GM18907 (cell line): Measurements from ENCODE around the gene USPL1.

Experiments
- ATAC-seq: cut with Tn5 transposase; IDR thresholded peaks from one replicate; pipeline ENCODE4 v1.9.1; 2021; ENCODE audit warnings: mild to moderate bottlenecking, moderate library complexity; ENCODE audit not compliant: unreplicated experiment

Gene USPL1

DNA sequence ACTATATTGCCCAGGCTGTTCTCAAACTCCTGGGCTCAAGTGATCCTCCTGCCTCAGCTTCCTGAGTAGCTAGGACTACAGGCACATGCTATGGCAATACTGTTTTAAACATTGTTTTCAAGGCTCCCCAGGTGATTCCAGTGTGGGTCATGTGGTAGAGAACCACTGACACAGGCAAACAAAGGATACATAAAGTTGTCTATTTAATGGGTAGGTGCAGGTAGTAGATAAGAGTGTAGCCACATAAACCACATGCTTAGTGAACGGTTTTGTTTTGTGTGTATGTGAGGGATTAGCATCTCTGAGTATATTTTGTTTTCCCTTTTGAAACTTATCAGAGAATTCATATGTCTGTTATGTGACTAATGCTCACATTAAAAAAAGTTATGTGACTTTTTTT is 36.7 kb downstream of the USPL1 start:
- ATAC-seq: peak; percentile 67

DNA sequence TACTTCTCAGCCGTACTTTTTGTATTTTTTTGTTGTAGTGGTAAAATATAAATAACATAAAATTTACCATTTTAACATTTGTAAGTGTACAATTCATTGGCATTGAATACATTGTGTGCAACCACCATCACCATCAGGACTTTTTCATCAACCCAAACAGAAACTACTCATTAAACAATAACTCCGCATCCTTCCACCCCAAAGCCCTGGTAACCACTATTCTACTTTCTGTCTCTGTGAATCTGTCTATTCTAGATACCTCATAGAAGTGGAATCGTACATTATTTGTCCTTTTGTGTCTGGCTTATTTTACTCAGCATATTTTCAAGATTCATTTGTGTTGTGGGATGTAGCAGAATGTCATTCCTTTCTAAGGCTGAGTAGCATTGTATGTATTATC is 38.5 kb downstream of the USPL1 start:
- no peak for ATAC-seq

DNA sequence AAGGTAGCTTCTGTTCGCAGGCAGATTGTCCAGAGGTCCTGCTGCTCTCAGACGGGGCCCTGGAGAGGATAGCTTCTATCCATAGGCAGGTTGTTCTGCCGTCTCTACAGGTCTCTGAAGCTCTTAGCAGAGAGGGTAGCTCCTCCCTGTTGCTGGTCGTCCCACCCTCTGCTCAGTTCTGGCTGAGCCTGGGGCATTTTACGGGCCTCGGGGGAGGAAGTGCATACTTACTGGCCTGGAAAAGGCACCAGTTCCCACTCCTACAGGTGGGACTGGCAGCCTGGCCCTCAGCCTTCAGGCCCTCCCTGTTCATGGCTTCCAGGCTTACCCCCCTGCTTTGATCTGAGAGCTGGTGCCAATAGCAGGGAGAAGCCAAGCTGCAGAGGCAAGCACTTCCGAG is 42.3 kb downstream of the USPL1 start:
- no peak for ATAC-seq

DNA sequence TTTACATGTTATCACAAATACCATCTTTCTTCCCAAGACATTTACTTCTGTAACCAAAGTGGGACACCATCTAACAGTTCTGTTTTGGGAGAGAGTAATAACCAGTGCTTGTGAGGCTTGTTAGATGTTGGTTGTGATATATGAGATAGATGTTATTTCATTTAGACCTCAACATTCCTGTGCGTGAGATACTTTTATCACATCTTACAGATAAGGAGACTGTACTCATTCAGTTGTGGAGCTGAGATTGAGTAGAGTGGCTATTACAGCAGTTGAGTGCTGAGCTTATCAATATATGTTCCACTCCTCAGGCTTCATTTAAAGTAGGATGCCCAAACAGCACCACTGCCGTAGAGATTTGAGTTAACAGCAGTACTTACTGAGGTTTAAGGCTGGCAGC is 43.1 kb downstream of the USPL1 start:
- ATAC-seq: no peak

DNA sequence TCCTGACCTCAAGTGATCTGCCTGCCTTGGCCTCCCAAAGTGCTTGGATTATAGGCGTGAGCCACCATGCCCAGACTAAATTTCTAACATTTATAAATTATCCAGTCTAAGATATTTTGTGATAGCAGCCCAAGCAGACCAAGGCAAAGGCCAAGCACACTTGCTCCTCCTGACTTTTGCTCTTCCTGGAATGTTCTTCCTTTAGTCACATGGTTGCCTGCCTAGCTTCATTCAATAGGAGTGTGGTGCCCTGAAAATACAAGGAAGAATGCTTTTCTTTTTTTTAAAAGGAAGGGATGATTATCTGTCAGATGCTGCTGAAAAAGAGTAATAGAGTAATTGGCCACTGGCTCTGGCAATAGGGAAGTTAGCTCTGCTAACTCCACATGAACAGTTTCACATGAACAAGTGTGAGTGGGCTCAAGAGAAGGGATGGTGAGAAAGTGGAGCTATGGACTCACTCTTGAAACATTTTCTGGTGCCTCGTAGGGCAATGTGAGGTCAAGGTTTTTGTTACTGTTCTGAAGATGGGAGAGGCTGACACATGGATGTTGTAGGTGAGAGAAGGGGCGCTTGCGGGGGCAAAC is 47.1 kb downstream of the USPL1 start:
- no peak for ATAC-seq

DNA sequence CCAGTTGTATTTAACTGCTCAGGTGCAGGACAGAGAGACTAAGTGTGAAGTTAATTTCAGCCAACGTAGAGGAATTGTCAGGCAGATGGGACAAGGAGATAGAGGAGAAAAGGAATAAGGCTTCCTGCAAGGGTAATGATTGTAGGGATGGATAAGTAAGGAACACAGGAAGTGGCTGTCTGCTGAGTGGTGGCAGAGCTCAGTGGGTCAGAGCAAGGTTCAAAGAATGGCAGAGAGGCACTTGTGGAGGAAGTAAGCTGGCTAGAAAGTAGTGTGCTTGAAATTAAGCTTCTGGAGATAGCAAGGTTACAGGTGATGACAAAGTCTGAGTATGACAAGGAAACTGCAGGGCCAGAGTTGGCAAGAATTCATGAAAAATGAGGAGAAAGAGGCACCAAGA is 47.9 kb downstream of the USPL1 start:
- no peak for ATAC-seq

DNA sequence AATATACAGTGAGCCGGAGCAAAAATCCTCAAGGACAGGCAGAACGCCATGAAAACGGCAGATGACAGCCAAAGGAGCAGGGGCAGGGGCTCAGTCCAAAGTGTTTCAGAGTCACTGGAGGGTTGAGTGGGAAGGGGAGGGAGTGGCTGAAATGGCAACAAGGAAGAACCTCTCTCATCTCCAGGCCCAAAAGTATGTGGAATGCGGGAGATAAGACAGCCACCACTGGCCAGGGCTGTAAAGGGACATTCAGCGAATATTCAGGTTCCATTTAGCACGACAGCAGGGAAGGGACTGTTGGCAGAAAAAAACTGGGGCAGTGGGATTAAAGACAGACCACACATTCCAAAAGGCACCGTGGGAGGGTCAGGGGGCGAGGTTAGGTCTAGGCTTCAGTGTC is 48.4 kb downstream of the USPL1 start:
- no peak for ATAC-seq

DNA sequence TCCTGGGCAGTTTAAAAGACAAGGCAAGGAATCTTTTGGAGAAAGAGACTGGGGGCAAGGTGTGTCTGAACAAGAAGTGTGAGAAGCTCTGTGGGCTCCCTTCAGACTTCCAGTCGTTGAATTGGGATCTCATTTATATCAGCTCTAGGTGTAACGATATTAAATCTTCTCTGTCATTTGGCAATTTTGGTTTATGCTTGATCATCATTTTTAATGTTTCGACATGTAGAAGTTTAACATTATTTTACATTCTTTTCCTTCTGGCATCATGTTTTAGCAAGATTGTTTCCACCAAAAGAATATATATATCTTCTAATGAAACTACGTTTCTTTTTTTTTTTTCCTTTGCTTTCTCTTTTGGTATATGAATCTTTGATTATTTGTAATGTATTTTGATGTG is 49.3 kb downstream of the USPL1 start:
- ATAC-seq: no peak

DNA sequence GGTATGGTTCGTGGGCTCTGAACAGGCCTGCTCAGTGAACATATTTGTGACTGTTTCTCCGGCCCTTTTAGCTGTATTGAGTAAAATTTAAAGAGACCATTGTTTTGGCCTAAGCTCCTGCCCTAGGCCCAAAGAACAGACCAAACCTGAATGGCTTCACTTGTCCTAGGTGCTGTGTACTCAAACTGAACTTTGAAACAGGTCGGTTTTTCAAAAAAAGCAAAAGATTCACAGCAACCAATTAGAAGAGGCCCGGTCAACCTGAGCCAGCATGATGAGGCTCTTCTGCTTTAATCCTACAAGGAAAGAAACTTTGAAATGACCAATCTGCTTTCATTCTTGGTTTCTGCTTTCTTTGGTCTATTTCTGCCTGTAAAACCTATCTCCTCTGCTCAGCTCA is 50.6 kb downstream of the USPL1 start:
- no peak for ATAC-seq

DNA sequence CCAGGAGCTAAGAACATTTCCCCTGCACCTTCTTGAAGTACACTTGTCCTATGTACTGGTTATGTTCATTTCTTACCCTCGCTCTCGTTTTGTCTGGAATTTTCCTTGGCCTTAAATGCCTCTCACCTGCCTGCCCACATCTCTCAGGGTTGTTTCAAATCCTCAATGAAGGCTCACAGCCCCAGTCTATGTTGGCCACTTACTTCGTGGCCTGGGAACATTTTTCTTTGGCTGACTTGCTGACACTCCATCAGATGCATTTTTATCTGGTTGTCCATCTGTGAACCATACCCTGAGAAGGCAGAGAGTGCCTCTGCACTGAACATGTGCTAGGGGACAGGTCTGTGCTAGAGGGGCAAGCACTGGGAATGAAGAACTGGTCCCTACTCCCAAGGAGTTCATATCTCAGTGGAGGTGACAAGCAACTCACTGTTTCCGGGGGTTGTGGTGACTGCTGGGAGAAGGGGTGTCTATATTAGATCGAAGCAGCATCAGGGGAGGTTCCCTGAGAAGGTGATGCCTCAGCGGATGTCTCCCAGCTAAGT is 53.6 kb downstream of the USPL1 start:
- no peak for ATAC-seq

DNA sequence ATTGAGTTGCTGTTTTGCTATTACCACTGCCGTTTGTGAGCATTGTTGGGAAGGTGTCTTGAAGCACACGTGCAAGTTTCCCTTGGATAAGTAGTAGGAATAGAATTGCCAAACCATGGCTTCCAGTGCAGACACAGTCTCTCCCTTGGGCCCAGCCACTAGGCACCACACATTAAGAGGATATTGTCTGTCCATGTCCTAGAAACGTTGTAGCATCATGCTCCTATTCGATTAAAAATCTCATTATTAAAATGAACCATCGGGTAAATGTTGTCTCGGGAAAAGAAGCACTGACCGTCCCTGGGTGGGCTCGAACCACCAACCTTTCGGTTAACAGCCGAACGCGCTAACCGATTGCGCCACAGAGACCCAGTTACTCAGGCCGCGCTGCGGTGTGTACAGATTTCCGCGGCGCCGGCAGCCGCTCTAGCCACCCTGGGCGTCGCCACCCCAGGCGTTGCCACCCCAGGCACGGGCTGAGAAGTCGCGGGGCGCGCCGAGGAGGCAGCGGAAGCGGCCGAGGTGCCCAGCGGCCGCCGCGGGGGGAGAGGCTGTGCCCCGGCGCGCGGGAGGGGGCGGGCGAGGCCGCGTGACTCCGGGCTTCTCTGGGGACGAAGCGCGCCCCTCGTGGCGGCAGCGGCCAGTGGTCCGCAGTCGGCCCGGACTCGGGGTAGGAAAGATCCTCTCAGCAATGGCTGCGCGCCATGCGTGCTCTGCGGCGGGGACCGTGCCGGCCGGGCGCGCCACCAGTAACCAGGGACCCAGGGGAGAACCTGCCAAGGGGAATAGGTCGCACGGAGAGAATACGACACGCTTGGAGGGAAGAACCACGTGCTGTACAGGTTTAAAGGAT is 56.2 kb downstream of the USPL1 start:
- peak; percentile 94 for ATAC-seq

DNA sequence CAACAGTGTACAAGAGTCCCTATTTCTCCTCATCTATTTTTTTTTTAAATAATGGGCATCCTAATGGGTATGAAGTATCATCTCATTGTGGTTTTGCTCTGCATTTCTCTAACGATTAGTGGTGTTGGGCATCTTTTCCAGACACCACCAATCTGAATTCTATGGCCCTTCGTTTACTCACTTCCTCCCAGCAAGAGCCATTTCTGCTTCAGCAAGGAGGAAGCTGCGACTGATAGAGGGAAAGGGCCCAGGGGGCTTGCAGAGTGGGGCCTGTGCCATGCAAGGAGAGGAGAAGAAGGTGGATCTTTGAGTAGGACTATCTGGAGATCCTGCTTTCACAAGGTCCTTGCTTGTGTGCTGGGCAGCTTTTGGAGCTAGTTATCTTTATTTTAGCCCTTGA is 58.0 kb downstream of the USPL1 start:
- no peak for ATAC-seq

DNA sequence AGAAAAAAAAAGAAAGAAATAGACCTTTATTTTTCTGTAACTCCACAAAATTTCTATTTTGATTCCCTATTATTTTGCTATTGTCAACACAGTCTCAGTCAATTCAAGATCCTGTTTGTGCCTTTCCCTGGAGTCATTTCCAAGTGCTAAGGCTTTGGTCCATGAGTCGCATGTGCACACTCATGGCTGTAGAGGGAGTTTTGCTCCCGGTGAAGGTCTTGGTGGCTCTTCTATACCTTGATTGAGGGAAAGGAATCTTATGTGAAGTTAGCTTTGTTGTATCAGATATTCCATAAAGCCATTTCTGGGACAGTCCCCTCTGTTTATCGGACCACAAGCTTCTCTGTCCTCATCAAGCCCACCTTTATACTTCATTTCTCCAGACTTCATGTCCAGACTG is 59.0 kb downstream of the USPL1 start:
- no peak for ATAC-seq

DNA sequence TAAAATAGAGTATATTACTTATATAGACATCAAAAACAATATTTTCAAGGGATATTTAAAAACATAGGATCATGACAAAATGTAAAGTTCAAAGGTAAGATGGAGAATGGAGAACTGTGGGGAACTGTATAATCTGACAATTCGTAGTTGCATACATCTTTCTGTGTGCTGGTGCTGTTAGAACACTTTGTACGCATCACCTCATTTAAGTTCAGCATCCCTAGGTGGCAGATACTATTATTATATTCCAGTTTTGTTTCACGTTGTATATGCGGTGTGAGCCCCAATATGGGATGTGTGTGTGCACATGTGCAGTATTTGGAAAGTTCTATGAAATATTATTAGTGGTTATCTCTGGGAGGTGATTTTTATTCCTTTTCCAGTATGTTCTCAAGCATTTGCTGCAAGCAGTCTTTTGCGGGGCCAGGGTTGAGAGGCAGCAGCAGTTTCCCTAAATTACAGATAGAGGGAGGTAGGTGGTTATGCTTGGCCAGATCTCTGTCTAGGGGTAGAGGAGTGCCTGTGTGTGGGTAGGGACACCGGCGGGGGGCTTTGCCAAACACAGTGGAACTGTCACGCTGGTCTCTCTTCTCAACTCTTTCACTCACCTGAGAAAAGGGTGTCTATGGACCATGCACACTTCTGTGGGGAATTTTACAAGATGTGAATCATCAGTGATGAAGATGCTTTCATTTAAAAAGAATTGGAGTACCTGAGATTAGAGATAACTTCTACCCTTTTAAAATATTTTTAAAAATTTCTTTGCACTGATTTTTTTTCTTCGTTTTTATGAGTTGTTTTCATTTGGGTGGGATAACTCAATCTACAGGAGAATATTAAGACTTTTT is 62.0 kb downstream of the USPL1 start:
- no peak for ATAC-seq

DNA sequence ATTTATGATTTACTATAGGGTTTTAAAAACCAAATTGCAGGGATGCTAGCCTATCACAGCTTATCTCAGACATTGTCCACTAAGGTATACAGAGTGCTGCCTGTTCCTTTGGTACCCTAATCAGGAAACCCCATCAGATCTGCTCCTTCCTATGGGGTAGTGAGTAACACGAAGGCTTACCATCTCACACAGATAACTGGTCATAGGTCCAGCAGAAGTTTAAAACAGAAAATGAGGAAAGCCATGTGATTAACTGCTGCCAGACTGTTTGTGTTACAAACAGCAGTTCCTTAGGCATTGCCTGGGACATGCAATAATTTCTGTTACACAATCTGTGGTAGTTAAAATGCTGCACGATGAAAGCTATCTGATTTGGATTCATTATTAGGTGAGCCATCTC is 64.1 kb downstream of the USPL1 start:
- no peak for ATAC-seq

DNA sequence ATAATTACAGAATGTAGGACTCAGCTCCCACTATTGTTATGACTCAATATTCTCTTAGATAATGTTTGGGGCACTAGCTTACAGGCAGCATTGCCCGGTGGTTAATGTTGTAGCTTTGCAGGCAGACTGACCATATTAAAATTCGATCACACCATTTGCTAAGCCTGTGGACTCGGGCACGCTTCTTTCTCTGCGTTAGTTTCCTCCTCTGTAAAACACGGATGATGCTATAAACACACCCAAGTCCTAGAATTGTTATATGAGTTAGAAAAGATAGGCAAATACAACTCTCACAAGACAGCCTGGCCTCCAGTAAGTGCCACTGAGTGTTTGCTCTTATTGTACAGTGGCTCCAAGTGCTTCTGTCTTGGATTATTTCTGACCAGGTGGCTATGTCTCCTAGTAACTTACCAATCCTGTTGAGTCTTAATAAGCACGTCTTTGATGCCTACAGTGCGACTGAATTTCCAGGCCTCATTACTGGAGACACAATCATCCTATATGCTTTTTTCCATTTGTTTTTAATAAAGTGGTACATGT is 67.7 kb downstream of the USPL1 start:
- no peak for ATAC-seq

DNA sequence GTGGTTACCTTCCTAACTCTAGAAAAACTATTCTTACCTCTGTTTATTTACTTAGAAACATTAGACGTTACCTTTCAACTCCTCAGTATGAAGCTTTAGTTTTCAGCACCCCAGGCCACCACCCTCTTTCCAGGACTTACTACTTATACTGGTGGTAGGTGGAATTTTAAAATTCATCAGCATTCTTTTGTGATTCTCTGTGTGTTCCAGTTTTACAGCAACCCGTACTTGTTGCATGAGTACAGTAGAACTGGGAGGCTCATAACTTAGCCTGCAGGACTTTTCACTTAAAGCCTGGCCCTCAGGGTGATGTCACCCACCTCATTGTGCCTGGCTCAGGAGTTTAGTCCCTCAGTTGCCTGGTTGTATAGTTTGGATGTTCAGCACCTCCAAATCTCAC is 68.3 kb downstream of the USPL1 start:
- ATAC-seq: no peak

DNA sequence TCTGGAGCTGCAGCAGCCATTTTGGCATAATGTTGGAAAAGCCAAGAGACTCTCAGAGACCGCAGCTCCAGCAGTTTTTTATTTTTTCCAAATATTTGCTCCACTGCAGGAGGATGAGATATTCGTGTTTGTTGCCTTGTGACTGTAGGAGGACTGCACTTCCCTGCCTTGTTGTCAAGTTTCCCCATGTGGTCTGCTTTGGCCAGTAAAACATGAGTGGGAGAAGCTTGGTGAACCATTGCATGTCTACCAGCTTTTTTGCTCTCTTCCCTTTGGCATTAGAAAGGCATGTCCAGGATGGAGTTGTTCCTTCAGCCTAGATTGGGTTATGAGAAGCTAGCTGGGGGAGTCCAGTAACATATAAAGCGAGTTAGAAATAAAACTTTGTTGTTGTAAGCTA is 69.9 kb downstream of the USPL1 start:
- ATAC-seq: no peak

DNA sequence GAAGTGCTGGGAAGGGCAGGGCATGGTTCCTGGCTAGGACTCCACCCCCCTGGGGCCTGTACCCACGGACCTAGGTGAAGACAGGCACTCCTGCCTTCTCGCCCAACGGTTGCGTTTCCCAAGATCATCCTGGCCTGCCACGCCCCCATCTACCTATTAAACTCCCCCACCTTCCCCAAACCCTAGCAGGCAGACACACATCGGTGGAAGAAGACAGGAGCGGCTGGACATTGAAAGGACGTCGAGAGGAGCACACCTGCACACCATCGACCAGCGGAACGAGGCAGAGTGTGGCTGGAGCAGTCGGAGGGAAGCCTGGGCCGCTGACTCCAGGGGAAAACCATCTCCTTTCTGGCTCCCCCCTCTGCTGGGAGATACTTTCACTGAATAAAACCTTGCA is 72.0 kb downstream of the USPL1 start:
- ATAC-seq: no peak

DNA sequence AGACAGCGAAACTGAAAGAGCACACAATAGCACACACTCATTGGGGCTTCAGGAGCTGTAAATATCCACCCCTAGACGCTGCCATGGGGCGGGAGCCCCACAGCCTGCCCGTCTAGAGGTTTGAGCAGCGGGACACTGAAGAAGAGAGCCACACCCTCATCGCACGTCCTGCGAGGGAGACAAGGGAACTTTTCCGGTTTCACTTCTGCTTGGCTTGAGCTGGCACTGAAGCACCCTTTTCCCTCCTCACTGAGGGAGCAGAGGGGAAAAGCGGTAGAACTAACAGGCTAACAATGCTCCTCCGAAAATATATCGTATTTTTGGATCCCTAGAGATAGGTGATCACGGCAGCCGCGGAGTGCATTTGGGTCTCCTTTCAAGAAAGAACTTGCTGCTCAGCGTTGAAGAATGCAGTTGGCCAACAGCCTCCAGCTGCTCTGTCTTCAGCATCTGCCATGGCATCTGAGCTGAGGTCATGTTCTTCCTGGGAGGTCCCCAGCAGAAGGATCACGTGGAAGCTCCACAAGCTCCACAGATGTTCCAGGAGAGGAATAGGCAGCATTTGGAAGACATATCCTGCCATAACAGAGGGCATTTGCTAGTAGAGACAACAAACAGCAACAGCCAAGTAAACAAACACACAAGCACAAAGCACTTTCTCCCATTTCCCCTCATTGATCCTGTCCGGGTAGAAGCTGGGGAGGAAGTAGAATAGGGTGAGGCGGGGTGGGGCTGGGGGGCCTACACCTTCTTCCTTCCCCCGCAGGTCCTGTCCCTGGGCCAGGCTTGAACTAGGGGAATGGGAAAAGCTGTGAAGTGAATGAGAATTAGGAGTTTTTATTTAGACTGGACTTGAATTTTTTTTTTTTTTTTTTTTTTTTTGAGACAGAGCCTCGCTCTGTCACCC is 72.8 kb downstream of the USPL1 start:
- ATAC-seq: no peak
